Esophagus squamous epithelium (tissue), 5 donors: ENCODE data around the gene NMBR. TPM values are rescaled to one million over a fixed set of nuclear protein-coding genes. Genes with fewer than 3 reads are reported as not detected.

Experiments used
- DNase-seq: peaks from one replicate; lab custom pipeline; 2025; lab: John Stamatoyannopoulos, UW
- H3K27ac ChIP-seq, 4 donors: fragments of 200-600 bp; sonication (generic); one replicate each; pipeline ENCODE4 v1.5.1; 2016 to 2019; ENCODE audit warnings: mild to moderate bottlenecking in 1 of 4
- H3K27me3 ChIP-seq, 4 donors: fragments of 200-600 bp; sonication (generic); 1 replicate in 3 of 4; 2 replicates in 1 of 4; pipeline versions ENCODE4 v1.5.1 to v1.6.0; 2017 to 2021; ENCODE audit warnings: antibody characterized with exemption in 1 of 4
- H3K36me3 ChIP-seq, 3 donors: fragments of 200-600 bp; sonication (generic); one replicate each; pipeline ENCODE4 v1.5.1; 2016 to 2019
- H3K4me1 ChIP-seq, 3 donors: fragments of 200-600 bp; sonication (generic); one replicate each; pipeline ENCODE4 v1.5.1; 2017 to 2019
- H3K4me3 ChIP-seq, 4 donors: fragments of 200-600 bp; sonication (generic); 1 replicate in 3 of 4; 2 replicates in 1 of 4; pipeline ENCODE4 v1.5.1; 2016 to 2019; ENCODE audit warnings: mild to moderate bottlenecking in 2 of 4, moderate library complexity in 1 of 4
- H3K9me3 ChIP-seq, 3 donors: fragments of 200-600 bp; sonication (generic); one replicate each; pipeline ENCODE4 v1.5.1; 2016 to 2019
- CTCF ChIP-seq, 6 experiments: fragments of 450-650 bp in 4 of 6; fragments of 200-600 bp in 2 of 6; sonication (generic) in 2 of 6; IDR thresholded peaks; one replicate each; pipeline ENCODE4 v1.5.1; 2016 to 2019; ENCODE audit warnings: antibody characterized with exemption in 6 of 6, mild to moderate bottlenecking in 4 of 6, moderate library complexity in 4 of 6
- POLR2A ChIP-seq, 4 donors: fragments of 450-650 bp; IDR thresholded peaks; one replicate each; pipeline ENCODE4 v1.6.1; 2017; ENCODE audit warnings: antibody characterized with exemption in 4 of 4, mild to moderate bottlenecking in 4 of 4, moderate library complexity in 3 of 4
- WGBS, 2 donors: methylation state at CpG; one replicate each; pipeline ENCODE4 v1.1.5; 2018; 5-methylcytosine and 5-hydroxymethylcytosine counted together
- intact Hi-C: fragments of 100-400 bp; cut with DNase I; formaldehyde crosslinking; loops from one replicate; pipeline ENCODE4 v1.15.0; 2022
- total RNA-seq, 4 donors: library from RNA; depleted of rRNA; stranded (reverse); fragments of >200 nt; gene quantifications; one replicate each; pipeline ENCODE4 v1.1.0, GENCODE V29; 2016
- donor health status: DM: yes; HTN: yes; CAD: no.

The NMBR gene
- total RNA-seq, 4 donors from 2014 or later, result not detected

- 43% methylated on average over 1 of the region's 1 CpG; no CpG with 5 or more reads in 1 of the 2 donors for WGBS, 2 donors
- Histone ChIP-seq H3K36me3 (no peaks in the 10 kb centered on the region), H3K4me1 (no peaks in the 10 kb centered on the region), H3K27ac (no peak overlapping the region), H3K9me3 (no peaks in the 10 kb centered on the region), H3K27me3 (peaks cover 0 to 5% (median 0%) of the 10 kb centered on the region in 4 donors), H3K4me3 (no peak overlapping the region)
- TF ChIP-seq CTCF (IDR thresholded peaks at IDR 0.05), result no peak
- TF ChIP-seq POLR2A (IDR thresholded peaks at IDR 0.05), result no peak
- intact Hi-C loops, result no loop called here
- DNase-seq, result no peak
Observed at GRCh38 chr6:142048593-142048980, 98.3 kb downstream of the NMBR start.

GRCh38 chr6:142047934-142048592, 98.9 kb downstream of the NMBR start:
- H3K36me3 ChIP-seq, result no peaks in the 10 kb centered on the region
- DNase-seq, result no peak
- no peaks in the 10 kb centered on the region for H3K9me3 ChIP-seq
- H3K4me1 ChIP-seq, result no peaks in the 10 kb centered on the region
- intact Hi-C loops, result no loop called here
- no peak overlapping the region for H3K4me3 ChIP-seq
- H3K27me3 ChIP-seq, result peaks cover 0 to 10% (median 0%) of the 10 kb centered on the region in 4 donors
- TF ChIP-seq POLR2A (IDR thresholded peaks at IDR 0.05) (no peak), CTCF (IDR thresholded peaks at IDR 0.05) (no peak)
- 82 to 90% methylated on average over 12 of the region's 12 CpGs for WGBS, 2 donors
- H3K27ac ChIP-seq, result no peak overlapping the region

- no peak for DNase-seq
- TF ChIP-seq CTCF (IDR thresholded peaks at IDR 0.05) (no peak), POLR2A (IDR thresholded peaks at IDR 0.05) (no peak)
- 41 to 44% methylated on average over 6 of the region's 6 CpGs for WGBS, 2 donors
- Histone ChIP-seq H3K9me3 (no peaks in the 10 kb centered on the region), H3K27me3 (peaks cover 0 to 16% (median 0%) of the 10 kb centered on the region in 4 donors), H3K4me1 (no peaks in the 10 kb centered on the region), H3K27ac (no peak overlapping the region), H3K4me3 (no peak overlapping the region), H3K36me3 (no peaks in the 10 kb centered on the region)
- intact Hi-C loops, result no loop called here
Observed at GRCh38 chr6:142045380-142046278, 101.3 kb downstream of the NMBR start.

- intact Hi-C loops, result no loop called here
- WGBS, 2 donors, result 68 to 69% methylated on average over 4 of the region's 4 CpGs
- no peaks in the 10 kb centered on the region for H3K9me3 ChIP-seq
- no peak overlapping the region for H3K27ac ChIP-seq
- no peaks in the 10 kb centered on the region for H3K36me3 ChIP-seq
- TF ChIP-seq CTCF (IDR thresholded peaks at IDR 0.05) (no peak), POLR2A (IDR thresholded peaks at IDR 0.05) (no peak)
- DNase-seq, result no peak
- H3K4me1 ChIP-seq, result no peaks in the 10 kb centered on the region
- no peaks in the 10 kb centered on the region for H3K27me3 ChIP-seq
- no peak overlapping the region for H3K4me3 ChIP-seq
Observed at GRCh38 chr6:142035890-142036289, 111.0 kb downstream of the NMBR start.

- Histone ChIP-seq H3K27ac (no peak overlapping the region), H3K4me1 (no peaks in the 10 kb centered on the region), H3K9me3 (no peaks in the 10 kb centered on the region), H3K27me3 (peaks cover 0 to 8% (median 0%) of the 10 kb centered on the region in 4 donors), H3K4me3 (no peak overlapping the region), H3K36me3 (no peaks in the 10 kb centered on the region)
- 72% methylated on average over 4 of the region's 4 CpGs for WGBS, 2 donors
- TF ChIP-seq POLR2A (IDR thresholded peaks at IDR 0.05), result no peak
- no peak for TF ChIP-seq CTCF (IDR thresholded peaks at IDR 0.05)
- DNase-seq, result no peak
- intact Hi-C loops, result no loop called here
Observed at GRCh38 chr6:142031035-142031434, 115.9 kb downstream of the NMBR start.
